Iris pigment epithelial cell (primary cell): Measurements from ENCODE around the gene SPATA9.
A peak's percentile ranks its signal among the peaks of the same experiment; 100 is the strongest.
"Not testable (repeated sequence)": the region's sequence is repeated elsewhere in the genome, so short reads cannot be mapped to it uniquely, and the experiment has no call there.

Experiments
- DNase-seq: peaks from one replicate; pipeline ENCODE4 v3.0.0-alpha.2; 2011; ENCODE audit warnings: low read depth

The SPATA9 gene

DNA sequence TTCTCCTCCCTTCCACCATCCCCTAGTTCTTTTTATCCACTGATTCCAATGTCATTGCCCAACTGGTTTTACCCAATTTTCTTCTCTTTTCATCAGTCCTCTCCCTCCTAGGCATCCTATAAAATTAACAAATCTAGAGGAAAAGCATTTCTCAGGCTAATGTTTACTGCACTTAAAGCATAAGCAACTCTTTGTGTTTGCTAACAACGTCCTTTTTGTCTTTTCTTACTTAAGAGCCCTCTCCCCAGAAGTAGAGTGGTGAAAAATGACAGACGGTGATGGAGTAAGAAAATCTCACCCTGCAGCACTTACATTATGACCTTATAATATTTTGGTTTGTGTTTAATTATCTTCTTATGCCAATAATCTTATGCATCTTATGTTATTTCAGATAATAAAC lies 1.6 kb upstream of the SPATA9 start:
- no peak for DNase-seq

DNA sequence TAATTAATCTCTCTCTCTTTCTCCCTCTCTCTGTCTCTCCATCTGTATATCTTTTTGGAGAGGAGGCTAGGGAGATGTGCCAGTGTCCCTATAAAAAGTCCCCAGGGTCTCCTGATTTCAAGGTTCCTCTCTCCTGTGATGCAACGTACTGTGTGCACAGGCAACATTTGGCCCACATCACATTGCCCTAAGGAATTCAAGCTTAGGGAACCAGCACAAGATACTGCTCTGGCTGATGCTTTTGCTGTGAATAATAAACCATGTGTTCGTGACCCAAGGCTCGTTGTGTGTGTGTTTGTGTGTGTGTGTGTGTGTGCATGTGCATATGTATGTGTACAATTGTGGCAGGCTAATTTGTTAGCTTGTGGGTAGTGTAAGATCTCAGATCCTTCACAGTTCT lies 9.7 kb downstream of the SPATA9 start:
- peak; percentile 71 for DNase-seq

DNA sequence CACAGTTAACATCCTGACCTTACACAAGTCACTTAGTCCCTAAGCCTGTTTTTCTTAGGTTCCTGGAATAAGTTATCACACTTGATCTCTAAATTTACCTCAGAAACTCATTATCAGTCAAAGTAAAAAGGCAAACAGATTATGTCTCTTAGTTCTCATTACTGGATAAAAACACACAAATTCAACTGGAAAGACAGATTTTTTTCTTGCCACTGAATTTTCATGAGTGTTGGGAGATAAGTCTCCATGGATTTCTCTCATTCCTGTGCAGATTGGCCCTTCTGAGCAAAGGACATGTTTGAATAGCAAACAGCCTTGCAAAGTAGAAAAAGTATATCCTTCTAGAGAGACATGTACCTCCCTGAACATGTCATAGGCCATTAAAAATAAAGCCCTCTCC lies 10.2 kb downstream of the SPATA9 start:
- DNase-seq: no peak

DNA sequence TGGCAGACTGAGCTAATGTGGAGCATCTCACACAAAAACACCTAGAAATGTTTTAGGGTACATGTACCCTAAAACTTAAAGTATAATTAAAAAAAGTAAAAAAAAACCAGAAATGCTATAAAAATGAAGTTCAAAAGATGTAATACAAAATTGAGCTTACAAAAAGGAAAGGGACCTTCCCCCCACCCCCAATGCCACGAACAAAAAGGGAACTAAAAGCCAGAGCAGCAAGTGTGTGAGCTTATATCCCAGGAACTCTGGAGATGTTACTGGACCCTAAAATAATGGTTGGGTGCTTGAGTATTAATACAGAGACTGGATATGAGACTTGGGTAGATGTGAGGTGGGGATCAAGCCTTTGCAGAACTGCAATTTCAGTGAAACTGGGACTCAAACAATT lies 11.0 kb downstream of the SPATA9 start:
- DNase-seq: no peak

DNA sequence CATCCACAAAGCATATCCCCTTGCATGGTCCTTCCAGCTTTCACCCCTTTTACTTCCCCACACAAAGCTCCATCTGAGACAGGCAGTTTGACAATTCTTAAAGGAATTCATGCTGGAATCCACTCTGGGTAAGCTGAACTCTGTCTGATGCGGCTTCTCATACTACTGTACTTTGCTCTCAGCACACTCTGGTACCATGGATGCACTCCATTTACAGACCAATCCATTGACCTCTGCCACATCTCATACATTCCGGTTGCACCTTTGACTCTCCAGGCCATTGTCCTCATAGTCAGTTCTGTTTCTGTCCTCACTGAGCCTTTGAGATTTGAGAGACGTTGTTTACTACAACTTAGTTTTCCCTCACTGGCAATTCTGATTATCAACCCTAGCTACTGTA lies 12.2 kb downstream of the SPATA9 start:
- DNase-seq: peak; percentile 52

DNA sequence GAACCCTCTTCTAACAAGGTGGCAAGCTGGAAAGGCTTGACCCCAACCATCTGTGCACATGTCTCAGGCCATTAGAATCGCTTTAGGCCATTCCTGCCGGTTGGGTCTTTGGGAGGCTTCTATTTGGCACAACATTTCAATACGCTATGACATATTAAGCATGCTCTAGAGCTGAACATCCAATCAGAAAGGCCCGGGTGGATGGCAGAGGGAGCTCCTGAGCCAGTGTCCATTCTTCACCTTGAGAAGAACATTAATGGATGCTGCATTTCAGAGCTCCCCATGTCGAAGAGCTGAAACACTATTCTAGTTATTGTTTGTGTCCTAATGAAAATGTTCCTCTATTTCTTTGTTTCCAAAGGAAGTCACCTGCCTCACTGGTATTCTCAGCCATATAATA lies 12.8 kb downstream of the SPATA9 start:
- DNase-seq: no peak

DNA sequence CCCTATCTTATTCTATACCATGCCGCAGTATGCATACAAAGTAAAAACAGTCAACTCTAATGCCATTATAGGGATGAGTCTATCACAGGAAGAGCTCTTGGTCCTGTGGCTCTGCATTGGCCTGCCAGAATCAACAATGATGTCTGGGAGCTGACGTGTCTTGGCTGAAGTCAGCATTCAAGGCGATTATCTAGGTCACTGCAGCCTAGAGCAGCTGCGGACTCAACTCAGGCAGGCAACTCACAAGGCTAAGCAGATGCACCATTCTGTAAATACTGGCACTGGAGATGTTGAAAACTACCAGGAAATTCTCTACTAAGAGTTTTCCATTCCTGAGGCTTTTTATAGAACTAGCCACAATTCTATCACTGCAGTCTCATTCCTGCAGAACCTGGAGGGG lies 13.3 kb downstream of the SPATA9 start:
- DNase-seq: peak; percentile 100

DNA sequence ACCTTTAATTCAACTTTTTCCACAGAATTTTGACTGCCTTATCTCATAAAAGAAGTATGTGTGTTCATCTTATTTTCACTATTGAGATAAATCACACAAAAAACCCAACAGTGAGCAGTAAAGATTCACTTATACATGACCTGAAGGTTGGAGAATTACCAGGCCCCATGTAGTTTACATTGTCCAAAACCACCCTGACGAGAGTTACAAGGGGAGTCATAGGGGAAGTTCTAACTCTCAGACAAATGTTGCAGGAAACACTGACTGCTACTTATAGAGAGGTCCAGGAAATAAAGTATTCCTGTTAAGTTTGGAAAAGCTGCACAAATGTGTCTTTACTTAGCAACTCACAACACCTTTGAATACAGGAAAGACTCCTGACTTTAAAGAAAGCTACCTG lies 14.1 kb downstream of the SPATA9 start:
- DNase-seq: peak; percentile 62

DNA sequence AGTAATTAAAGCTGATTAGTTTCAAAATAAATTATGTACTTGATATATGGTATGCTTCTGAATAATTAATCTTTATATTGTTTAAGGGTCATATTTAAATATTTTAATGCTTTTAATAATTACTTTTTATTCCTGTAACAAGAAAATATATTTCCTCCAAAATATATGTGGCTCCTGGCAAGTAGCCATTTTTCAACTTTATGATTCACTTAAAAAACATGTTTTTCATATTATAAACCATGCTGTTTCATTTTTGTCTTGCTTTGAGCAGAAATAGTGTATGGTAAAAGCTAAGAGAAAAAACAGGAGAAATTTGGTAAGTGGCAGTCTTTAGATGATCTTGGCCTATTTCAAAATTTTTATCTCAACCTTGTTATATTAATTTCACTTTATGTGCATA lies 14.6 kb downstream of the SPATA9 start:
- DNase-seq: peak; percentile 67

DNA sequence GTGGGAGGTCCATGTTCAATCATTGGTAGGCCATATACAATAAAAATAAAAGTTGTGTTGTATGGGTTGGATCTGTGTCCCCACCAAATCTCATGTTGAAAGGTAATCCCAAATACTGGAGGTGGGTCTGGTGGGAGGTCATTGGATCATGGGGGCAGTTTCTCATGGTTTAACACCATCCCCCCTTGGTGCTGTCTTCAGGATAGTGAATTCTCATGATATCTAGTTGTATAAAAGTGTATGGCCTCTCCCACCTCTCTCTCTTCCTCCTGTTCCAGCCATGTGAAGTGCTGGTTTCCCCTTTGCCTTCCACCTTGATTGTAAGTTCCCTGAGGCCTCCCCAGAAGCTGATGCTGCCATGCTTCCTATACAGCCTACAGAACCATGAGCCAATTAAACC lies 15.1 kb downstream of the SPATA9 start:
- DNase-seq: no peak

DNA sequence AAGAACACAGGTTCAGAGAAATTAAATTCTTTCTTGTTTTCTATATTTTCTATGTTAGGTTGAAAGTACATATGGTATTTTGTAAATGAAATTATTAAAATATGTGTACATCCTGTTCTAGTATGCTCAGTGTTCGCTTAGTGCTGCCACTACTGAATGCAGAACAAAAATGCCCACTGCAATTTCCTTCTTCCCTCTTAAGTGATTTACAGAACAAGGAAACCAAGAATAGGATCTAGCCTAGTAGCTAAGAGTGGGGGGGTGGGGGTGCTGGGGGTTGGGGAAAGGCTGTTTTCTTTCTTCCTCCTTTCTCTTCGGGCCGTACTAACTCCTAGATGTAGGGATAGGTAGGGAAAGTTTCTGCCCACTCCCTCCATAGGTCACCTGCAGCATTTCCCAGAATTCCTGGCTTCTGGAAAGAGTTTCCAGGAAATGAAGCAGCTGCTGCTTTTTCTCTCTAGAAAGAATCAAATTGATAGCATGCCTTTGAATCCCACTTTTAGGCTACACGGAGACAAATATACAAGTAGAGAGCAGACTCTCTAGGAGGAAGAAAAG lies 15.7 kb downstream of the SPATA9 start:
- no peak for DNase-seq

DNA sequence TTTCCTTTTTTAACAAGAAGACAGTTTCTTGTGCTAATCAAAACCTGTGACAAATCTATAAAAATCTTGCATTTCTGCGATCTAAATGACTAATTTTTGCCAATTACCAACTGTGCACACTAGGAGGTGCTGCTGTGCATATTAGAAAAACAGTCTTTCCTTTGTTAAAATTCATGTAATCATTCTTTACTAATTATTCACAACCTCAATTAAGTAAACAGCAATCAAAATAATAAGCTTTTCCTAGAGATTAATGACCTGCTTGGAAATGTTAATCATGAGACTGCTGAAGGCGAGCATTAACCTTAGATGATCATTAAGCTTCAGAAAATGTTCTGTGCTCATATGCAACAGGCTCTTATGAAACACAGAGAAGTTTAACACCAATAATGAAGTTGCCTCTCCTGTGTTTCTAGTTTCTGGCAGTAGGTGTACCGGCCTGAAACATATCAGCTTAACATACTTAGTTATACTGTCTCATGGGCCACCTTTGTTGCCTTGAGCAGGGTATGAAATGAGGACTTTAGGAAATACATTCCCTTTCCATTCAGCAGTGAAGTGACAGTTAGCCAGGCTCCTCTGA lies 18.5 kb downstream of the SPATA9 start:
- peak; percentile 44 for DNase-seq

DNA sequence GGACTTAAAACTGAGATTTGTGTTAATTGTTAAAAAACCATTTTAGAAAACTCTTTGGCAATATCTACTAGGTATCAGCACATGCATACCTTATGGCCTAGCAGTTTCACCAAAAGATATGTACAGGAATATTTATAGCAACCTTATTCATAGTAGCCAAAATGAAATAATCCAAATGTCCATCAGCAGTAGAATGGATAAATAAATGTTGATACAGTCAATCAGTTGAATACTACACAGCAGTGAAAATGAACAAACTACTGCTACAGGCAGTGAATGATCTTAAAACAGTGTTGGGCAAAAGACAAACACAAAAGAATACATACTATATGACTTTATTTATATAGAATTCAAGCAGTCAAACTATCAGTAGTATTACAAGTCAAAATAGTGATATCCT lies 19.8 kb downstream of the SPATA9 start:
- no peak for DNase-seq

DNA sequence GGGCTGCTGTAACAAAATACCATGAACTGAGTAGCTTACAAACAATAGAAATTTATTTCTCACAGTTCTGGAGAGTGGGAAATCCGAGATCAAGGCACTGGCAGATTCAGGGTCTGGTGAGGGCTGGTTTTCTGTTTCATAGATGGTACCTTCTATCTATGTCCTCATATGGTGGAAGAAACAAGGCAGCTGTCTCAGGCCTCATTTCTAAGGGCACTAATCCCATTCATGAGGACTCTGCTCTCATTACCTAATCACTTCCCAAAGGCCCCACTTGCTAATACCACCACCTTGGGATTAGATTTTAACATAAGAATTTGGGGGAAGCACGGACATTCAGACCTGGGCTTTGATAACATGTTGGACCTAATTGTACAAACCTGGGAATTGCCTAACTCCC lies 22.7 kb downstream of the SPATA9 start:
- DNase-seq: no peak

DNA sequence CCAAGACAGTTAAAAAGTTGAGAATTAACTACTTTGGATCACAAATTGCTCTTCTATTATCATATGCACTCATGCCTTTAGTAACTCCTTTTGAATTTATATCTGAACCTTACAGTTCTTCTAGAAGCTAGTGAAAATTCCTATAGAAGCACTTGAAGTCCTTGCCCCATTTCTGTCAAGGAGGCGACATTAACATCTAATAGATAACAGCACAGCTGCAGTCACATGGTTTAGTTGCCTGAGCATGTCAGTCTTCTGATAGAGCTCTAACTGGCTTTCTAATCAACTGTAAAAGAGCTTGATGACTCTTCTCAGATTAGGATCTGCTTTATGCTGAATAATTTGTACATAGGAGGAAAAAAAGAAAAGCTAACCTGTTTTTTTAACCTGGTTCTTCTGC lies 27.2 kb downstream of the SPATA9 start:
- no peak for DNase-seq

DNA sequence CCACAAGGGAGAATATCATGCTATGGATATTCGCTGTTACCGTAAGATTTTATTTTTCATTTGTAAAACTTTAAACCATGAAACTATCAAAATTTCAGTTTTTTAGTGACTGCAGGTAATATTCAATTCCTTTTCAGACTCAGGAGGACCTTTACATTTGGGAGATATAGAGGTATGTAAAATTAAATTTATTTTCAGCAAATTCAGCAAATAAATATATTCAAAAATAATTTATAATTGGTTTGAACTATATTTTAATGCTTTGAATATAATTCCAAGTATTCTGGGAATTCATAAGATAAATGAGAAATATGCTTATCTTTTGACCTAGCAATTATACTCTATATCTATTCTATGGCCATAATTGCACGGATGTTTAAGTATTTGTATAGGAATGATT lies 28.6 kb downstream of the SPATA9 start:
- DNase-seq: no peak

DNA sequence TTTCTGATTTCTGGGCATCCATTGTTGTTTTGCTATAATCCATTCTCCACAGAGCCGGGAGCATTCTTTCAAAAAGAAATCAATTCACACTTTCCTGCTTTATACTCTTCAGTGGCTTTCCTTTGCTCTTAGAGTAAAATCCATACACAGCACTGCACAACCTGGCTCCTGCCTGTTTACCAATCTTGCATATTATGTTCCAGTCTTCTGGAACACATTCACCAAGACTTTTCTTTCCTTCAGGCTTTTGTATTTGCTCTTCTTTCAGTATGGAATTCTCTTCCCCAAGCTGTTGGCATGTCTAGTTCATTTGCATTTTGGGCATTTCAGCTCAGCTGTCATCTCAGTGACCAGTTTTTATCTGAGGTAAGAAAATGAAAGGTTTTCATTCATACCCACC lies 29.9 kb downstream of the SPATA9 start:
- no peak for DNase-seq

DNA sequence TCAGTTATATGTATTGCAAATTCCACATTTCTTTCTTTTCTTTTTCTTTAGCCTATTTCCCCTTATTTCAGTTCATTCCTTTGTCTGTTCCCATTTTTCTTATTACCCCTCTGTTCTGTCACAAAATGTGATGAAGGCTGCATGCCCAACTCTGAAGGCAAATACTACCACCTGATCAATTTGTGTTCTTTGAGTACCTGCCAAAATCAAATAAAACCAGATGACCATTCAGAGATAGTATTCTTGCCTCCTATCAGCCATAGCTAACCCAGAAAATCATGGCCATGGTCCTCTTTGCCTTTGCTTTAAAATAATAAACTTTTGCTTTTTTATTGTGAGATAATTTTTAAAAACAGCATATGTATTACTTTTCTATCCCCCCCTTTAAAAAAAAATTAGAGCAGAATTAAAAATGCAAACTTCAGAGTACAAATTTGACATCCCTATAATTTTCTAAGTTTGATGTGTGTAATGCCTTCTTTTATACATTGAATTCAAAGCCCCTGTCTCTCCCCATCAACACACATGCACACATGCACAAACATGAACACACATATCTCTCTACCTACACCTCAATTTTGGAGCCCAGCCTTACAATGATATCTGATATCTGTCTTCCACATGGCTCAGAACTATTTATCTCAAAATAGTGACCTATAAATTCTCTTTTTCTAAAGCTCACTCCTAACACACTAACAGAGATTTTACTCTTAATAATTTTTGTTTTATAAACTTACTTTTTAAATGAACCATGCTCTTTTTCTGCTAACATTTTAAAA lies 32.8 kb downstream of the SPATA9 start:
- no peak for DNase-seq

DNA sequence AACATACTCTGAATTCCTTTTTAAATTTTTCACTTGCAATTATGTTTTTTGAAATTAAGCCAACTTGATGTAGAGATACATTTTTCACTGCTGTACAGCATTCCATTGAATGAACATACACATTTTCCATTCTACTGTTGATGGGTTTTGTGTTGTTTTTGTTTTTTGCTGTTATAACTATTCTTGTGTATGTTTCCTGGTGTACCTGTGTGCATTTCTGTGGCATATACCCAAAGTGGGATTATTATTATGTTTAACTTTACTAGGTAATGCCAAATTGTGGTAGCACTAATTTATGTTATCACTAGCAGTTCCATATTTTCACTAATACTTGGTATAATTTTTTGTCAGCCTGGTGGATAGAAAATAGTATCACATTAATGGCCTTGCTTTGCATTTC lies 33.5 kb downstream of the SPATA9 start:
- no peak for DNase-seq

DNA sequence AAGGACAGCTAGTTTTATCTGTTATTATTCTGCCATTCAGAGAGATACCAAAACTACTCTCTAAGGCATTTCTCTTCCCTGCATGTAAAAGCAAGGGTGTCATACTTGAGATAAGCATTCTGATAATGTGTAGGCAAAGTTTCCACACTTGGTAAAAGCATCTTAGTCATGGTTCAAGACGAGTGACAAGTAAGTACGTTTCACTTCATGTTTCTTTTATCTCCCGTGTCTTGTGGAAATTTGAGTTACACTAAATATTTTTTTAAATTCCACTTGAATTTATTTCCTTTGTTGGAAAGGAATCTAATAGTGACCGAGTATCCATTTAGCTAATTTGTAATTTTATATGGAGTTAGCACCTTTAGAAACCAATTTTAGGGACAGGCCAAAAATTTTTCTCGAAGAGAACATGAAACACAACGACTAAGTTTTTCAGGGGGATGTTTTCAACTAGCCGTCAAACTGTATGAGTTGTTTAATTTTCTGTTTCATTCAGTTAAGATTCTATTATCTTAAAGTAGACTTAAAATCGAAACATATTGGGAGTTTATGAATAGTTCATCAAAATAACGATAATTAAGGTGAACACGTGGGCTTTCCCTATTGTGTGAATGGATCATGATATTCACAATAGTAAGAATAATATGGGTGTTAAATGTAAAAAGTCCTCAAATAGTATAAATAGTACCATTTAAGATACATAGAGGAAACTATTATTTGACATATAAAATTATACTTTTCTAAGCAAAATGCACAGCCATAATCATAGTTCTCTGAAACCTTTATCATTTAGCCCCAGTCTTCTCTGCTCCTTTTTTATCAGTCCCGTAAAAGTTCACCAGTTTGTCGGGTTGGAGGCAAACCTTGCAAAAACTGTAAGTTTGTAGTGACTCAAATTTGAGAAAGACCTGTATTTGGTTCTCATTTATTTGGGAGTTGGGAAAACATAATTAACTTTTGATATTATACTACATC lies 34.6 kb downstream of the SPATA9 start:
- DNase-seq: peak; percentile 68

DNA sequence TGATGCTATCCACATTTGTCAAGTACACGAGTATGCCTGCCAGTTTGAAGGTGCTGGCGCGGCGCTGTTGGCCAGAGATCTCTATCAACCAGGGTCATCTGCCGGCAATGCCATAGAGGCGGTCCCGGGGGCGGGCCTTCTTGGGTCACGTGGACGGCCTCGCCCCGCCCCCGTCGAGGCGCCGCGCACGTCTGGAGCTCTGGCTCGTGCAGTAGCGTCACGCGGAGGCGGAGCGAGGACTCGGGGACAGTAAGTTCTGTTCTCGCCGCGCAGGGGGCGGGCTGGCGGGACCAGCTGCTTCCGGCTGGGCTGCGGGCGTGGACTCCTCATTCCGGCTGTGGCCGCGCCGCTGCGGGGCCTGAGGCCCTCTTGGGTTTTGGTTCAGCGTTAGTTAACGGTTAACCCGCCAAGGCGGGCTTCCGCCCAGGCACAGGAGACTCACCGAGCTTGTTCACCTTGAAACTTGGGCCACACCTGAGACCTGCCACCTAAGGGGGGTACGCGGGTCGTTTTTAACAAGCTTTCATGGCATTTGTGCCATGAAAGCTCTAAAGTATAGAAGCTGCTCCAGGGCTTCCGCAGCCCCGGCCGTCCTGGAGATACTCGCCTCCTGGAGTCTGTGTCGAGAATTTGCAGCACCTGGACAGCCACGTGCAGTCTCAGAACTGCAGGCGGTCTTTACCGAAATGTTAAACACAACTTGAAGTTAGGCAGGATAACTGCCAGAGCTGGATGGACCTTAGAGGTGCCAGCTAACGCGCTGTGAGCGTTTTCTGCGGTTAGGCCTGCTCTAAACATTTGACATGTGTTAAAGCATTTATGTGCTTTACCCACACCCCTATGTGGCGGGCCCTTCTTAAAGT lies 36.0 kb downstream of the SPATA9 start, which contains the start of gene RFESD:
RFESD (plus strand) TSS at position 209 of the 863 bp plus-strand sequence. CDS start 5,495 bp downstream, outside the sequence.
- DNase-seq: peak; percentile 99

DNA sequence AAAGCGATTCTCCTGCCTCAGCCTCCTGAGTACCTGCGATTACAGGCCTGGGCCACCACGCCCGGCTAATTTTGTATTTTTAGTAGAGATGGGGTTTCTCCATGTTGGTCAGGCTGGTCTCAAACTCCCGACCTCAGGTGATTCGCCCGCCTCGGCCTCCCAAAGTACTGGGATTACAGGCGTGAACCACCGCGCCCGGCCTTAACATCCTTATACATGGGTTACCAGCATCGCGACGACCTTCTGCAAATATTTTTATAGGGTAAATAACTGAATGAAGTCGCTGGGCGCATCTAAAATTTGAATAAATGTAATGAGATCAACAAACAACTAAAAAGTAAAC lies 36.6 kb downstream of the SPATA9 start:
- DNase-seq: not testable (repeated sequence)
